ENCODE measurements around the gene MAPK1. TPM values are rescaled to one million over a fixed set of nuclear protein-coding genes. Genes with fewer than 3 reads are reported as not detected.

MAPK1 gene
- total RNA-seq, 5 donors from 2014 or later (not counting 1 experiment from before 2014, with no cell fraction given), result 85.0 to 114 (median 110) TPM

- Mint-ChIP-seq H3K27me3 (no peaks in the 10 kb centered on the region), H3K36me3 (peaks cover 53% of the 10 kb centered on the region), H3K4me1 (peaks cover 31 to 74% (median 53%) of the 10 kb centered on the region in 3 donors), H3K9me3 (no peaks in the 10 kb centered on the region), H3K27ac (peak overlapping the region; percentile 23 to 82), H3K4me3 (no peak overlapping the region)
- 98% methylated on average over 9 of the region's 15 CpGs for WGBS (ENCODE audit: insufficient coverage)
- no peaks in the 10 kb centered on the region for H3K9me3 ChIP-seq
- H3K4me3 ChIP-seq (ENCODE audit: control insufficient read depth in 1 of 2, extremely low read depth in 1 of 2, low read length in 1 of 2), result no peak overlapping the region
- H3K36me3 ChIP-seq (ENCODE audit: control insufficient read depth in 2 of 2, extremely low read depth in 1 of 2, insufficient read depth in 1 of 2, low read length in 1 of 2), result peaks cover 15 to 52% of the 10 kb centered on the region in 2 donors
- peaks cover 6 to 61% of the 10 kb centered on the region in 2 experiments for H3K4me1 ChIP-seq (ENCODE audit: control insufficient read depth in 1 of 2, extremely low read depth in 1 of 2, insufficient read depth in 2 of 2, low read length in 2 of 2)
- no peak for DNase-seq
- no peaks in the 10 kb centered on the region for H3K27me3 ChIP-seq (replicated peaks in 1 of 2; ENCODE audit: control insufficient read depth in 2 of 2, extremely low read depth in 1 of 2, insufficient read depth in 2 of 2, low read length in 1 of 2)
- ATAC-seq (replicated peaks in 1 of 4), result no peak
- POLR2A ChIA-PET, result interaction anchor here in 1 of 2 donors (0.5 to 0.8 kb wide), 2 partner anchors 104 to 112 kb away, joined by 3 to 7 read pairs; no protein-coding TSS in a partner anchor
- CTCF ChIA-PET, result interaction anchor here in 1 of 2 donors (1.2 to 1.6 kb wide), 2 partner anchors 27 to 191 kb away, joined by 3 to 7 read pairs; partner anchors contain the start of genes PPM1F and YPEL1
- H3K27ac ChIP-seq (ENCODE audit: low read length), result peak overlapping the region; percentile 72
These were observed 105.3 kb downstream of the MAPK1 start for GRCh38 chr22:21761994-21762680.

- peaks cover 23 to 64% (median 43%) of the 10 kb centered on the region in 3 donors for H3K4me1 Mint-ChIP-seq
- CTCF ChIA-PET, result interaction anchor here in 1 of 2 donors (0.5 kb wide), 1 partner anchor 37 kb away, joined by 5 read pairs; no protein-coding TSS in a partner anchor
- H3K4me3 ChIP-seq (ENCODE audit: control insufficient read depth in 1 of 2, extremely low read depth in 1 of 2, low read length in 1 of 2), result no peak overlapping the region
- no peaks in the 10 kb centered on the region for H3K27me3 ChIP-seq (replicated peaks in 1 of 2; ENCODE audit: control insufficient read depth in 2 of 2, extremely low read depth in 1 of 2, insufficient read depth in 2 of 2, low read length in 1 of 2)
- peaks cover 14 to 51% of the 10 kb centered on the region in 2 donors for H3K36me3 ChIP-seq (ENCODE audit: control insufficient read depth in 2 of 2, extremely low read depth in 1 of 2, insufficient read depth in 1 of 2, low read length in 1 of 2)
- no peaks in the 10 kb centered on the region for H3K27me3 Mint-ChIP-seq
- H3K27ac ChIP-seq (ENCODE audit: low read length), result peak overlapping the region; percentile 24
- ATAC-seq (replicated peaks in 1 of 4), result no peak
- WGBS (ENCODE audit: insufficient coverage), result 60% methylated on average over 1 of the region's 2 CpGs
- peaks cover 49% of the 10 kb centered on the region for H3K36me3 Mint-ChIP-seq
- no peaks in the 10 kb centered on the region for H3K9me3 ChIP-seq
- H3K4me3 Mint-ChIP-seq, result no peak overlapping the region
- POLR2A ChIA-PET, result interaction anchor here in 1 of 2 donors (0.6 to 0.8 kb wide), 2 partner anchors 25 to 105 kb away, joined by 3 read pairs; no protein-coding TSS in a partner anchor
- no peak for DNase-seq
- H3K4me1 ChIP-seq (ENCODE audit: control insufficient read depth in 1 of 2, extremely low read depth in 1 of 2, insufficient read depth in 2 of 2, low read length in 2 of 2), result peaks cover 6 to 50% of the 10 kb centered on the region in 2 experiments
- H3K27ac Mint-ChIP-seq, result peak overlapping the region in 1 of 2 donors; percentile 23
- H3K9me3 Mint-ChIP-seq, result no peaks in the 10 kb centered on the region
These were observed 106.4 kb downstream of the MAPK1 start for GRCh38 chr22:21761086-21761485.

- no peak overlapping the region for H3K27ac Mint-ChIP-seq
- Histone ChIP-seq H3K4me1 (ENCODE audit: control insufficient read depth in 1 of 2, extremely low read depth in 1 of 2, insufficient read depth in 2 of 2, low read length in 2 of 2) (peaks cover 6 to 46% of the 10 kb centered on the region in 2 experiments), H3K4me3 (ENCODE audit: control insufficient read depth in 1 of 2, extremely low read depth in 1 of 2, low read length in 1 of 2) (no peak overlapping the region), H3K9me3 (no peaks in the 10 kb centered on the region), H3K27me3 (replicated peaks in 1 of 2; ENCODE audit: control insufficient read depth in 2 of 2, extremely low read depth in 1 of 2, insufficient read depth in 2 of 2, low read length in 1 of 2) (no peaks in the 10 kb centered on the region), H3K36me3 (ENCODE audit: control insufficient read depth in 2 of 2, extremely low read depth in 1 of 2, insufficient read depth in 1 of 2, low read length in 1 of 2) (peaks cover 11 to 51% of the 10 kb centered on the region in 2 donors), H3K27ac (ENCODE audit: low read length) (no peak overlapping the region)
- ChIA-PET POLR2A (no interaction called here), CTCF (no interaction called here)
- ATAC-seq (replicated peaks in 1 of 4), result no peak
- WGBS (ENCODE audit: insufficient coverage), result 69% methylated on average over 2 of the region's 2 CpGs
- DNase-seq, result peak in 1 of 35 experiments; percentile 42
- no peaks in the 10 kb centered on the region for H3K27me3 Mint-ChIP-seq
- peaks cover 21 to 62% (median 40%) of the 10 kb centered on the region in 3 donors for H3K4me1 Mint-ChIP-seq
- no peak overlapping the region for H3K4me3 Mint-ChIP-seq
- H3K36me3 Mint-ChIP-seq, result peaks cover 51% of the 10 kb centered on the region
- H3K9me3 Mint-ChIP-seq, result no peaks in the 10 kb centered on the region
These were observed 106.8 kb downstream of the MAPK1 start for GRCh38 chr22:21760640-21761039.

GRCh38 chr22:21759646-21760376, 107.6 kb downstream of the MAPK1 start:
- Histone ChIP-seq H3K27ac (ENCODE audit: low read length) (no peak overlapping the region), H3K9me3 (no peaks in the 10 kb centered on the region), H3K4me3 (ENCODE audit: control insufficient read depth in 1 of 2, extremely low read depth in 1 of 2, low read length in 1 of 2) (no peak overlapping the region), H3K36me3 (ENCODE audit: control insufficient read depth in 2 of 2, extremely low read depth in 1 of 2, insufficient read depth in 1 of 2, low read length in 1 of 2) (peaks cover 11 to 43% of the 10 kb centered on the region in 2 donors), H3K27me3 (replicated peaks in 1 of 2; ENCODE audit: control insufficient read depth in 2 of 2, extremely low read depth in 1 of 2, insufficient read depth in 2 of 2, low read length in 1 of 2) (no peaks in the 10 kb centered on the region), H3K4me1 (ENCODE audit: control insufficient read depth in 1 of 2, extremely low read depth in 1 of 2, insufficient read depth in 2 of 2, low read length in 2 of 2) (peaks cover 4 to 38% of the 10 kb centered on the region in 2 experiments)
- H3K4me3 Mint-ChIP-seq, result no peak overlapping the region
- H3K36me3 Mint-ChIP-seq, result peaks cover 48% of the 10 kb centered on the region
- ATAC-seq (replicated peaks in 1 of 4) (no peak), DNase-seq (no peak)
- H3K27ac Mint-ChIP-seq, result no peak overlapping the region
- CTCF ChIA-PET, result no interaction called here
- no CpG with 5 or more reads among the region's 8 CpGs for WGBS (ENCODE audit: insufficient coverage)
- H3K9me3 Mint-ChIP-seq, result no peaks in the 10 kb centered on the region
- H3K27me3 Mint-ChIP-seq, result no peaks in the 10 kb centered on the region
- POLR2A ChIA-PET, result no interaction called here
- peaks cover 14 to 56% (median 31%) of the 10 kb centered on the region in 3 donors for H3K4me1 Mint-ChIP-seq

GRCh38 chr22:21759093-21759492, 108.4 kb downstream of the MAPK1 start:
- ChIA-PET CTCF (no interaction called here), POLR2A (no interaction called here)
- H3K4me1 Mint-ChIP-seq, result peaks cover 6 to 52% (median 24%) of the 10 kb centered on the region in 3 donors
- peaks cover 0 to 30% of the 10 kb centered on the region in 2 experiments for H3K4me1 ChIP-seq (ENCODE audit: control insufficient read depth in 1 of 2, extremely low read depth in 1 of 2, insufficient read depth in 2 of 2, low read length in 2 of 2)
- no peaks in the 10 kb centered on the region for H3K9me3 Mint-ChIP-seq
- H3K36me3 Mint-ChIP-seq, result peaks cover 43% of the 10 kb centered on the region
- H3K27me3 ChIP-seq (replicated peaks in 1 of 2; ENCODE audit: control insufficient read depth in 2 of 2, extremely low read depth in 1 of 2, insufficient read depth in 2 of 2, low read length in 1 of 2), result no peaks in the 10 kb centered on the region
- WGBS (ENCODE audit: insufficient coverage), result 96% methylated on average over 4 of the region's 4 CpGs
- no peak overlapping the region for H3K4me3 ChIP-seq (ENCODE audit: control insufficient read depth in 1 of 2, extremely low read depth in 1 of 2, low read length in 1 of 2)
- ATAC-seq (replicated peaks in 1 of 4) (no peak), DNase-seq (no peak)
- no peak overlapping the region for H3K4me3 Mint-ChIP-seq
- H3K27me3 Mint-ChIP-seq, result no peaks in the 10 kb centered on the region
- H3K9me3 ChIP-seq, result no peaks in the 10 kb centered on the region
- H3K36me3 ChIP-seq (ENCODE audit: control insufficient read depth in 2 of 2, extremely low read depth in 1 of 2, insufficient read depth in 1 of 2, low read length in 1 of 2), result peaks cover 11 to 42% of the 10 kb centered on the region in 2 donors
- no peak overlapping the region for H3K27ac Mint-ChIP-seq
- H3K27ac ChIP-seq (ENCODE audit: low read length), result no peak overlapping the region

GRCh38 chr22:21758091-21758864, 109.2 kb downstream of the MAPK1 start:
- 98% methylated on average over 21 of the region's 21 CpGs for WGBS (ENCODE audit: insufficient coverage)
- Histone ChIP-seq H3K27ac (ENCODE audit: low read length) (no peak overlapping the region), H3K4me1 (ENCODE audit: control insufficient read depth in 1 of 2, extremely low read depth in 1 of 2, insufficient read depth in 2 of 2, low read length in 2 of 2) (peaks cover 0 to 22% of the 10 kb centered on the region in 2 experiments), H3K36me3 (ENCODE audit: control insufficient read depth in 2 of 2, extremely low read depth in 1 of 2, insufficient read depth in 1 of 2, low read length in 1 of 2) (peaks cover 9 to 34% of the 10 kb centered on the region in 2 donors), H3K4me3 (ENCODE audit: control insufficient read depth in 1 of 2, extremely low read depth in 1 of 2, low read length in 1 of 2) (no peak overlapping the region), H3K9me3 (no peaks in the 10 kb centered on the region), H3K27me3 (replicated peaks in 1 of 2; ENCODE audit: control insufficient read depth in 2 of 2, extremely low read depth in 1 of 2, insufficient read depth in 2 of 2, low read length in 1 of 2) (no peaks in the 10 kb centered on the region)
- Mint-ChIP-seq H3K4me1 (peaks cover 0 to 44% (median 16%) of the 10 kb centered on the region in 3 donors), H3K36me3 (peaks cover 37% of the 10 kb centered on the region), H3K9me3 (no peaks in the 10 kb centered on the region), H3K4me3 (no peak overlapping the region), H3K27ac (peak overlapping the region in 1 of 2 donors; percentile 19), H3K27me3 (no peaks in the 10 kb centered on the region)
- ChIA-PET CTCF (no interaction called here), POLR2A (no interaction called here)
- ATAC-seq (replicated peaks in 1 of 4), result no peak
- DNase-seq, result no peak

Data from T-cell (primary cell).